Stimulated activated CD8-positive, alpha-beta memory T cell treated with anti-CD3 and anti-CD28 coated beads, Interleukin-15, amount 100 ng/mL, for 4 hours (primary cell): ENCODE results near the gene DGKQ.
"Not testable (repeated sequence)": the region's sequence is repeated elsewhere in the genome, so short reads cannot be mapped to it uniquely, and the experiment has no call there.

Source experiments
- DNase-seq, 2 donors: peaks; one replicate each; pipeline ENCODE4 v3.0.0-alpha.2; 2020; ENCODE audit warnings: low read depth in 2 of 2

Gene DGKQ

DNA sequence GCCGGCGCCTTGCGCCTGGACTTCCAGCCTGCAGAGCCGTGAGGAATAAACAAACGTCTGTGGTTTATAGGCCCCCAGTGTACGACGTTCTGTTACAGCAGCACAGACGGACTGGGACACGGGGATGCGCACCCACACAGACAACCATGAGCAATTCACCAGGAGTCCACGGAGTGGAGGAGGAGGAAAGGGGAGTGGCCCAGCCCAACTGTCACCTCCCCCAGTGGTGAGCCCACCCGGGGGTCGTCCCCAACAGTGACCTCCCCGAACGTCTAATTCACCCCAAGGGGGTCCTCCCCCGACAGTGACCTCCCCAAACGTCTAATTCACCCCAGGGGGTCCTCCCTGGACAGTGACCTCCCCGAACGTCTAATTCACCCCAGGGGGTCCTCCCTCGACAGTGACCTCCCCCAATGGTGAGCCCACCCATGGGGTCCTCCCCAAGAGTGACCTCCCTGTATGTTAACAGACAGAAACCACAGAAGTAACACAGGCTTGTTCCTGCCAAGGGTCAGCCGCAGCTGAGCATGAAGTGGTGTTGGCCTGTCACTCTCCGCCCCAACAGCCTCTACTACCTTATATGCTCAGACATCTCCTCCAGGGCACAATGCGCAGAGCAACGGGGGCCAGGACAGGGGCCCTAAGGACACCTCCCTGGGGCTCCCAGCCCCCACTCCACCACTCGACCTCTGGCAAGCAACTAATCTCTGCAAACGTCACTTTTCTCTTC, 47.4 kb downstream of the DGKQ start:
- no peak for DNase-seq

DNA sequence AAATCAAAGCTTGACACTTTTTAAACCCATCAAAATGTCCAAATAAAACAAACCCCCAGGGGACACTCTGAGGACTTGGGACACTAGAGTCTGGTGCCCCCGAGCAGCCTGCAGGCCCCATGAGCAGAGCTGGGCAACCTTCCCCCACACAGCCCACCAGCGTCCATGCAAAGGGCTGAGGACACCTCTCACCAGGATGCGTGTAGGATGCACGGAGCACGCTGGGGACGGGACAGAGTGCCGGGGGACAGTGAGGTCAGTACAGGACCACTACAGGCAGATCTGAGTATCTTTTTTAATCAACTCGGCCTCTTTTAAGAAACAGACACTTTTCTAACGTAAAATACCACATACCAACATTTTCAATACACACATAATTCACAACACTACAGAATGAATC, 48.2 kb downstream of the DGKQ start:
- DNase-seq, result no peak

DNA sequence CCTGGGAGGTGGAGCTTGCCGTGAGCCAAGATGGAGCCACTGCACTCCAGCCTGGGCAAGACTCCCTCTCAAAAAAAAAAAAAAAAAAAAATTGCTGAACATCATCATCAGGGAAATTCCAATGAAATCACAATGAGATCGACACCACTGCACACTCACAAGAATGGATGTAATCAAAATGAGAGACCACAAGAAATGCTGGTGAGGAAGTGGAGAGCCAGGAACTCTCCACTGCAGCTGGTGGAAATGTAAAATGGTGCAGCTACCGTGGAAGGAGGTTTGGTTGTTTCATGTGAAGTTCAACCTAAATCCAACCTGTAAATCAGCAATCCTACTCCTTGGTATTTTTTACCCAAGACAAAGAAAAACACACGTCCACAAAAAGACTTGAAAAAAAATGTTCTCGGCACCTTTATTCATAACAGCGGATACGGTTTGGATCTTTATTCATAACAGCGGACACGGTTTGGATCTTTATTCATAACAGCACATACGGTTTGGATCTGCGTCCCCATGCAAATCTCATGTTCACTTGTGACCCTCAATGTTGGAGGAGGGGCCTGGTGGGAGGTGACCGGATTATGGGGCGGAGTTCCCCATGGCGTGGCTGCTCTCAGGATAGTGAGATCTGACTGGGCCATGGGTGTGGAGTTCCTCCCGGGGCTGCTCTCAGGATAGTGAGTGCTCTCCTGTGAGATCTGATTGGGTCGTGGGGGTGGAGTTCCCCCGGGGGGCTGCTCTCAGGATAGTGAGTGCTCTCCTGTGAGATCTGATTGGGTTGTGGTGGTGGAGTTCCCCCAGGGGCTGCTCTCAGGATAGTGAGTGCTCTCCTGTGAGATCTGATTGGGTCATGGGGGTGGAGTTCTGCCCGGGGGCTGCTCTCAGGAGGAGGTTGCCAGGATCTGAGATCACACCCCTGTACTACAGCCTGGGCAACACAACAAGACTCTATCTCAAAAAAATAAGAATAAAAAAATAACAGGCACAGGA, 49.0 kb downstream of the DGKQ start:
- no peak for DNase-seq

DNA sequence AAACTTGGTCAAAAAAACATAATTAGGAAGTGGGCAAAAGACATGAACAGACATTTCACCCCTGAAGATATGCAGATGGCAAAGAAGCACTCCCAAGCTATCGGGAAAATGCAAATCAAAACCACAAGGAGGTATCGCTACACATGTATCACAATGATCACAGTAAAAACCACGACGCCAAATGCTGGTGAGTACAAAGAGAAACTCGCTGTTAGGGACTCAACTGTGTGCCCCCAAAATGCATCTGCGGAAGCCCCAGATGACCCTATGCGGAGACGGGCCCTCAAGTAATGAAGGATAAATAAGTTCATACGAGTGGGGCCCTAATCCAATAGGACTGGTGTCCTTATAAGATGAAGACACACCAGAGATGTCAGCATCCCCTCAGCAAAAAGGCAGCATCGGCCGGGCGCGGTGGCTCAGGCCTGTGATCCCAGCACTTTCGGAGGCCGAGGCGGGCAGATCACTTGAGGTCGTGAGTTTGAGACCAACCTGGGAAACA, 51.5 kb downstream of the DGKQ start:
- no peak for DNase-seq

DNA sequence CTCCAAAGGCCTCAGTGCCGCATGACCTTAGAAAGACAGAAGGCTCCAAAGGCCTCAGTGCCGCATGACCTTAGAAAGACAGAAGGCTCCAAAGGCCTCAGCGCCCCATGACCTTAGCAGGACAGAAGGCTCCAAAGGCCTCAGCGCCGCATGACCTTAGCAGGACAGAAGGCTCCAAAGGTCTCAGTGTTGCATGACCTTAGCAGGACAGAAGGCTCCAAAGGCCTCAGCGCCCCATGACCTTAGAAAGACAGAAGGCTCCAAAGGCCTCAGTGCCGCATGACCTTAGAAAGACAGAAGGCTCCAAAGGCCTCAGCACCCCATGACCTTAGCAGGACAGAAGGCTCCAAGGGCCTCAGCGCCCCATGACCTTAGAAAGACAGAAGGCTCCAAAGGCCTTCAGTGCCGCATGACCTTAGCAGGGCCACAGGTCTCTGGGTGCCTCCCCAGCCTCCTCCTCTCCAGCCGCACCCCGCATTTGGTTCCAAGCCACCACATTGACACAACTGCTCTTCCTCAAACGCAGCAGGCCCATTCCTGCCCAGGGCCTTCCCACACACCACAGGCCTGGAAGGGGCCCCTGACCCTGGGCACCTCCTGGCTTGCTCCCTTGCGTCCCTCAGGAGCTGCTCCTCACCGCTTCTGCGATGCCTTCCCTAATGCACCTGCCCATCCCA, 54.2 kb downstream of the DGKQ start:
- not testable (repeated sequence) for DNase-seq

DNA sequence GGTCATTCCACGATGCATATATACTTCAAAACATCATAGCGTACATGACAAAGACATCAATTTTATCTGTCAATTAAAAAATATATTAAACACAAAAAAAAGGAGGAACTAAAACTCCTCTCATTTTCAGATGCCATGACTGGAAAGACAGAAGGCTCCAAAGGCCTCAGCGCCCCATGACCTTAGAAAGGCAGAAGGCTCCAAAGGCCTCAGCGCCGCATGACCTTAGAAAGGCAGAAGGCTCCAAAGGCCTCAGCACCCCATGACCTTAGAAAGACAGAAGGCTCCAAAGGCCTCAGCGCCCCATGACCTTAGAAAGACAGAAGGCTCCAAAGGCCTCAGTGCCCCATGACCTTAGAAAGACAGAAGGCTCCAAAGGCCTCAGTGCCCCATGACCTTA, 54.8 kb downstream of the DGKQ start:
- not testable (repeated sequence) for DNase-seq

DNA sequence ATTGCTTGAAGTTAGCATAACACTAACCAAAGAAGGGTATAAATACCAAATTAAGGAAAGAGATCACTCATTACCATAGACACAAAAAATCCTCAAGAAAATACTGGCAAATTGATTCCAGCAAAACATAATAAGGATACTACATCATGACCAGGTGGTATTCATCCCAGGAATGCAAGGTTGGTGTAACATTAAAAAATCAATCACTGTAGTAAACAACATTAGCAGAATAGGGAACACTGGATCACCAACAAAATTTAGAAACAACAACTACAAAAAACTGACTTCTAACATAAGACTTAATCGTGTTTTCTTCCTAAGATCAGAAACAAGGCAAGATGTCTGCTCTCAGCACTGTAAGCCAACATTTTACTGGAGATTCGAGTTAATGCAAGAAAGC, 55.4 kb downstream of the DGKQ start:
- DNase-seq, result no peak

DNA sequence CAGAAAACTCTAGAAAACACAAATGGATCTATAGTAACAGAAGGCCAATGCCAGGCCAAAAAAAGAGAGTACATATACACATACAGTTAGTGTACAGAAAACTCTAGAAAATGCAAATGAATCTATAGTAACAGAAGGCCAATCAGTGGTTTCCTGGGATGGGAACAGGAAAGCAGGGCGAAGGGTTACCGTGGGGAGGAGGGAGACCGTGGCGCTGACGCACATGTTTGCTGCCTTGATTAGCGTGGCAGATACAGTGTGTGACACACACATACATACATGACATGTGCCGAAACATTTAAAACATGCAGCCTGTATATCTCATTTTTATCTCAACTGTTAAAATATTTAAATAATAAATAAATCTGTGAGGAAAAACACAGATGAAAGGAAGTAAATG, 55.9 kb downstream of the DGKQ start:
- no peak for DNase-seq

DNA sequence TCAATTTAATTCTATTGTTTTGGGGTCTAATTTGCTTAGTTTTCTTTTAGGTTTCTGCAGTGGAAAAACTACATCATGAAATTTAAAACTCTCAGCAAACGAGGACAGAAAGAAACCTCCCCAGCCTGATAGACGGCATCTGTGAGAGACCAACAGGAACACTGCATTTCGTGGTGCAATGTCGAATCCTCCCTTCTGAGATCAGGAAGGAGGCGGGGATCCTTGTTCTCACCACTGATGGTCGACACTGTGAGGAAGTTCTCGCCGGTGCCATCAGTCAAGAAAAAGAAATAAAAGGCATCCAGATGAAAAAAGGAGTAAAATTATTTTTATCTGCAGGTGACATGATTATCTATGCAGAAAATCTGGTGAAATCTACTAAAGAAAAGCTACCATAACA, 57.8 kb downstream of the DGKQ start:
- DNase-seq, result no peak

DNA sequence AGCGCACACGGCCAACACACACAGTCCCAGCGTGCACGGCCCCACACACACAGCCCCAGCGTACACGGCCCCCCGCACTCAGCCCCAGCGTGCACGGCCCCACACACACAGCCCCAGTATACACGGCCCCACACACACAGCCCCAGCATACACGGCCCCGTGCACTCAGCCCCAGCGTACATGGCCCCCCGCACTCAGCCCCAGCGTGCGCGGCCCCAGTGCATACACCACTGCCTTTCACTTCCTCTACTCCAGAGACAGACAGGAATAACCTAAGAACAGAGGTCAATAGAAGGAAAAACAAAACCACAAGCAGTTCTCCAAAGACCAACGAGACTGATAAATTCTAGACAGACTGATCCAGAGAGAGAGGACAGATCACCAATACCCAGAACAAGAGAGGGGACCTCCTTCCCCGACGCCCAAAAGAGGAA, 58.3 kb downstream of the DGKQ start:
- DNase-seq, result no peak

DNA sequence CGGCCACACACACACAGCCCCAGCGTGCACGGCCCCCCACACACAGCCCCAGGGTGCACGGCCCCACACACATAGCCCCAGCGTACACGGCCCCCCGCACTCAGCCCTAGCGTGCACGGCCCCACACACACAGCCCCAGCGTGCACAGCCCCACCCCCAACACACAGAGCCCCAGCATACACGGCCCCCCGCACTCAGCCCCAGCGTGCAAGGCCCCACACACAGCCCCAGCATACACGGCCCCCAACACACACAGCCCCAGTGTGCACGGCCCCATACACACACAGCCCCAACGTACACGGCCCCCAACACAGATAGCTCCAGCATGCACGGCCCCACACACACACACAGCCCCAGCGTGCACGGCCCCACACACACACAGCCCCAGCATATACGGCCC, 58.8 kb downstream of the DGKQ start:
- no peak for DNase-seq

DNA sequence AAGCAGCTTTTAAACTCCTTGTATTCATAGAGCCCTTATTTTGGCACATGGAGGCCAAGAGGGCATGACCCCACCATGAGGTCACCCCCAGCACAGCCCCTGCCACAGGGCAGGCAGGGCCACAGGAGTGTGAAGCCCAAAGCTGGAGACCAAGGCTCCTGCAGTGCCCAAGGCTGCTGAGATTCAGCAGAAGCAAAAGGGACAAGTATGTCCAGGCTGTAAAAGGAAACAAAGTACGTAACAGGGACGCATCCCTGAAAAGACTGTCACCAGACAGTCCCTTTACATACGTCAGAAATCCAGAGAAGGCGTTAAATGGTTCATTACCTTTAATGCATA, 60.1 kb downstream of the DGKQ start:
- DNase-seq, result no peak

DNA sequence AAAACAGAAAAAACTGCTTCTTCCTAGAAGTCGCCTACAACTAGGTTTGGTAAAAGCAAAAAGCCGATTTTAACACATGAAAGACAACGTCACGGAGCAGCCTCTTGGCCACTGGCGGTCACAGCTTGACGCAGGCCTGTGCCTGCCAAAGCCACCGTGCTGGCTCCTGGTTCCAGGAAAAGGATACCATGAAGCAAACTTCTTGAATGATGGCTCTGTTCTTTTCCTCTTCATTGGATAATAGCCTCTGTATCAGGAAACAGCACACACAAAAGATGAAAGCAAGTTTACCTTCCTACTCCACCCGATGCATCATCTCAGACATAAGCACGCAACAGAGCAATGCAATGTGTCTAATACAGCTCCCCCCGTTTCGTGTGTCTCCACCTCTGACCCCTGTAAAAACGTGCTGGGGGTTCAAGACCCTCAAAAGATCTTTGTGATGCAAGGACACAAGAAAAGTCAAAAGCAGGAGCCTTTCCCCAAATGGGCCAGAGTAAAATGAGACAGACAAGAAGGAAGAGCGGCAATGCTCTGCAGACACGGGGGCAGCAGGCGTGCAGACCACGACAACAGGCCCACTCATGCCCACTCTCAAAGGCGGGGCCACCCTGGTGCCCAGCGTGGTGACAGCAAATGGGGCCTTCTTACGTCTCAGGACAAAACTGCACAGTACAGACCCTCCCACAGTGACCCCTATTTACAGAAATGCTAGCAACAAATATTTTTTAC, 60.7 kb downstream of the DGKQ start:
- no peak for DNase-seq

DNA sequence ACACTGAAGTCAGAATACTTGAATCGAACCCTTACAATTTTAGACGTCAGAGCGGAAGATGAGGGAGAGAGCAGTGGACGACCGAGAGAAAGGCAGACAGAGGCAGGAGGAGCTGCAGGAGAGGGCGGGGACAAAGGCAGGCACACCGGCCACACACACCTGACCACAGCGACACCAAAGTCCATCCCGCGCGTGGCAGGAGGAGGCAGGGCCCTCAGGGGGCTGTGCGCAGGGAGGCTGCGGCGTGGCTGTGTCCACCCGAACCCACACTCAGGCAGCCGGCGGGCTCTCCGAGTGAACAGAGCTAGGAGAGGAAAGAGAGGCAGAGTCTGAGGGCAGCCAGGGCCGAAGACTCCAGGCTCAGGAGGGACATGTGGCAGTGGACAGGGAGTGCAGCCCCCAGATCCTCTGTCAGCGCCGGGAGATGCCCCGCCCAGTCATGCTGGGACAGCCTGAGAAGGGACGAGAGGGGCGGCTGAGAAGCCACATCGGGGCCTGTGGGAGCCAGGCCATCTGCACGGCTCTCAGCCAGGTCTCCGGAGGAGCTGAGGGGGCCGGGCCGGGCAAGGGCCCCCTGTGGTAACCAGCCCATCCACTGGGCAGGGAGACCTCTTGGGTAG, 61.4 kb downstream of the DGKQ start:
- no peak for DNase-seq

DNA sequence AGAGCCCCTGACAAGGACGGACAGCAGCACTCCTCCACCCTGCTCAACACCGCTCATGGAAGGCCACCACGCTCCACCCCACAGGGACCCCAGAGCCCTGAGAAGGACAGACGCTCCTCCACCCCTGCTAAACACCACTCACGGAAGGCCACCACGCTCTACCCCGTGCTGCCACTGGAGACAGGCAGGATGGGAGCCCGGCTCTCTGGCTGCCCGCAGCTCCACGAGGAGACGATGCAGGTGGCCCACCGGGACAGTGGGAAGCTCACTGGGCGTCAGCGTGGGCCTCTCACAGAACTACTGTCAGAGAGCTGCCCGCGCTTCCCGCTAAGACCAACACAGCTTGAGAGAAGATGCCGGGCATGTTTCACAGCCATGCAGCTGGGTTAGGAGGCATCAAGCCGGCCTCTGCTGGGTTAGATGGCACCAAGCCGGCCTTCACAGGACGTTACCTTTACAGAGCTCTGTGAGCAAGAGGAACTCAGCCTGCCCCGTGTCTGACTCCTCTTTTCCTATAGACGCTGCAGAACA, 62.1 kb downstream of the DGKQ start:
- DNase-seq, result no peak

DNA sequence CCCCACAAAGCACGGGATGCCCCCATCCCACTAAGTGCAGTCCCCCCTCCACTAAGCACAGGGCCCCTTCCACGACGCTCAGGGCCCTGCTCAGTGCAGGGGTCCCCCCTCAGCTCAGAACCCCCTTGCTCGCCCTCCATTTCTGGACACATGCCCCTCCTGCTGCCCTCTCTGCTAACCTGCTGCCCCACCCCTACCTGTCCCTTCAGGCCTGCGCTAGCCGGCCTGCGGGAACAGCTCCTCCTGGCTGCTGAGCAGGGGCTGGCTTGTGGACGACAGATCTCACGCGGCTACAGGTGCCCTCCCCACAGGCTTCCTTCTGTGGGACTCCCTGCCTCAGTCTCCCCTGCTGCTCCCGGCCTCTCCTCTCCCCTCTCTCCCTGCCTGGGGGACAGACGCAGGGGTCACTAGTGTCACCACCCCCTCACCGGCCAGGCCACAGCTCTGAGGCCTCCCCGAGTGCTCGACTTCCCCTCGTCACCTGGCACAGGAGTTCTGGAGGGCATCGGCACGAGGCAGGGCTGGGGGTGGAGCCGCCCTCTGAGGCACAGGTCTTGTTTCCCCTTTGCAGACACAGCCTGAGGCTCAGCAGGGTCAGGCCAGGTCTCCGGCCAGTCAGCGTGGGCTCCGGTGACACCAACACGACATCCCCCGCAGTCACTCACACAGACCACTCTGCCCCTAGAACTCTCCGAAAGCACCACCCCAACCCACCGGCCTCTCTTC, 62.8 kb downstream of the DGKQ start:
- DNase-seq, result no peak

DNA sequence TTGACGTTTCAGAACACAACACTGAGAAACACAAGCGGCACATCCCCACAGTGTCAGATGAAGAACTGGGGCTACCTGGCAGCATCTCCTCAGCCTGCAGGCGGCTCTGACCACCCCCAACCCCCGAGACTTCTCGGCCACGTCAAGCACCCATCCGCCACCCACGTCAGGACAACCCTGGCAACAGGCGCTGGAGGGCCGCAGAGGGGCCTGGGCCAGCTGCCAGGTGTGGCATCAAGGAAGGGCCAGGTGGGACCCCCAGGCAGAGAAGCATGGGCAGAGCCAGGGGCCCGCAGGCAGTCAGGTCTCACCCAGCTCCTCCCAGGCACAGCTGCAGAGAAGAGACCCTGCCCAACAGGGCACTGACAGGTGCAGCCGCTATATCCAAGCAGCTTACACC, 63.5 kb downstream of the DGKQ start:
- no peak for DNase-seq

DNA sequence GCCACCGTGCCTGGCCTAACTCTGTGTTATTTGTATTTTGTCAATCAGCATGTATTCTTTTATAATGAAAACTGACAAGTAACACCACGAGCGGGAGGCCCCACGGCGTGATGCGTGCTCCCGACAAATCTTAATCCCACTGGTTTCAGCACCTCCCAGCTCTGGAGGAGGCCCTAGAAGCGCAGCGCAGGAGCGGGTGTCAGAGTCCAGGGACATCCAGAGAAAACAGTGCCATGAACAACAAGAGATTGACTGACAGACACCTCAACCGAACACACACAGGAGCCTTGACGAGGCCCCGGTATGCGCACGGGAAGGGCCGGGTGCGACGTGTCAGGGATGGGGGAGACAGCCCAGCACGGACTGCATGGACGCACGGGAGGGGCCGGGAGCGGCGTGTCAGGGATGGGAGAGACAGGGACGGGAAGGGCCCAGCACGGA, 64.2 kb downstream of the DGKQ start:
- no peak for DNase-seq
